GM12875 (cell line): ENCODE data around the gene DAB1.

ENCODE experiments used
- H3K4me3 ChIP-seq: one replicate; pipeline ENCODE4 v1.5.1; 2011; ENCODE audit warnings: low read depth, low read length, control low read depth
- TF ChIP-seq, protein P1 (sequence below): IDR thresholded peaks from 2 replicates; pipeline ENCODE4 v1.5.1; 2011; ENCODE audit warnings: low read depth, mild to moderate bottlenecking, control low read depth, inconsistent platforms, low read length, moderate library complexity, borderline replicate concordance; ENCODE audit not compliant: insufficient read depth

Gene DAB1

DNA sequence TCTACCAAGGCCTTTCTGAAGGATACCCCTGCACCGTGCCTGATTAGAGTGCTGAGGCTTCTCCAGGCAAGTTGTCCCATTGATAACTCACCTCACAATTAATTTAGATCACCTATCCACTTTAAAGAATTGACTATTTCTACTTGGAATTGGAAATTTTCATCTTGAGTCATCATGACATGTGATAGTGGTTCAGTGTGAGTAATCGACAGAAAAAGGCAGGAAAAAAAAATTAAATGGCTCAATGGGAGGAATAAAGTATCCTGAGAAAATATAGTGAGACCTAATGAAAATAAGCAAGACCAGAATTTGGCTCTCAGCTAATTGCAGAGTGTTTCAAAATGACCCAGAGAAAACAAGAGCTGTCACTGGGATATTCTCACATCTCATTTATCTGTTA, 235.7 kb downstream of the DAB1 start:
- TF ChIP-seq, protein P1, sequence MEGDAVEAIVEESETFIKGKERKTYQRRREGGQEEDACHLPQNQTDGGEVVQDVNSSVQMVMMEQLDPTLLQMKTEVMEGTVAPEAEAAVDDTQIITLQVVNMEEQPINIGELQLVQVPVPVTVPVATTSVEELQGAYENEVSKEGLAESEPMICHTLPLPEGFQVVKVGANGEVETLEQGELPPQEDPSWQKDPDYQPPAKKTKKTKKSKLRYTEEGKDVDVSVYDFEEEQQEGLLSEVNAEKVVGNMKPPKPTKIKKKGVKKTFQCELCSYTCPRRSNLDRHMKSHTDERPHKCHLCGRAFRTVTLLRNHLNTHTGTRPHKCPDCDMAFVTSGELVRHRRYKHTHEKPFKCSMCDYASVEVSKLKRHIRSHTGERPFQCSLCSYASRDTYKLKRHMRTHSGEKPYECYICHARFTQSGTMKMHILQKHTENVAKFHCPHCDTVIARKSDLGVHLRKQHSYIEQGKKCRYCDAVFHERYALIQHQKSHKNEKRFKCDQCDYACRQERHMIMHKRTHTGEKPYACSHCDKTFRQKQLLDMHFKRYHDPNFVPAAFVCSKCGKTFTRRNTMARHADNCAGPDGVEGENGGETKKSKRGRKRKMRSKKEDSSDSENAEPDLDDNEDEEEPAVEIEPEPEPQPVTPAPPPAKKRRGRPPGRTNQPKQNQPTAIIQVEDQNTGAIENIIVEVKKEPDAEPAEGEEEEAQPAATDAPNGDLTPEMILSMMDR = no peak
- H3K4me3 ChIP-seq = no peak overlapping the region

DNA sequence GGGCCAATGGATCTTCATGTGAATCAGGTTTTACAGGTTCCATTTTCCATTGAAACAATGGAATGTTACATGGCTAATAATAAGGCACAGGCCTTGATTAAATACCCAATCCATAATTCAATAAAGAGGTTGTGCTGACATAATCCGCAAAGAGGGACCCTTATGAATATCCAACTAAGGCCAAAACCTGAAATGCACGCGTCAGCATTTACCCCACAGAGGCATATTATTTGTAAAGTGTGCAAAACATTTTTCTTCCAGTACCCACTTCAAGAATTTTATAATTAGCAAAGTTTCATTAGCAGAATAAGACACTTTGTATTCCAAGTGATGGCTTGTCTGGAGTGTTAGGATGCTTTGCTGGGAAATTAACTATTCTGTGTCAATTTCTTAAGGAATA, 237.4 kb downstream of the DAB1 start:
- H3K4me3 ChIP-seq = no peak overlapping the region
- TF ChIP-seq, protein P1 = no peak

DNA sequence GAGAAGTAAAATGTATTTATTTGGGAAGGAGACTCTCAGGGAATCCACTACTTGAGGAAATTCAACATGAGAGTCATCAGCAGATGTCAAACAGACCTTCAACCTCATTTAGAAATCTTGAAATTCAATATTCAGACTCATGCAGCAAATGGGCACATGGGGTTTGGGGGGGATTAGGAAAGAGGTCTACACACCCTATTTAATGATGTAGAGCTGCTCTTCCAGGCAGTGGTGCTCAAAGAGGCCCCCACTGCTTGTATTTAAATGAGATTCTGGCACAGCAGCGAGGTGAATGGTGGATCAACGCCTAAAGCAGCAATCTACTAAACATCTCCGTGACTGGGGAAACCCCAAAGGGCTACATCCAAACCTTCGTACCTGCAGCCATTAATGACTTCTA, 244.9 kb downstream of the DAB1 start:
- no peak overlapping the region for H3K4me3 ChIP-seq
- TF ChIP-seq, protein P1 = no peak

DNA sequence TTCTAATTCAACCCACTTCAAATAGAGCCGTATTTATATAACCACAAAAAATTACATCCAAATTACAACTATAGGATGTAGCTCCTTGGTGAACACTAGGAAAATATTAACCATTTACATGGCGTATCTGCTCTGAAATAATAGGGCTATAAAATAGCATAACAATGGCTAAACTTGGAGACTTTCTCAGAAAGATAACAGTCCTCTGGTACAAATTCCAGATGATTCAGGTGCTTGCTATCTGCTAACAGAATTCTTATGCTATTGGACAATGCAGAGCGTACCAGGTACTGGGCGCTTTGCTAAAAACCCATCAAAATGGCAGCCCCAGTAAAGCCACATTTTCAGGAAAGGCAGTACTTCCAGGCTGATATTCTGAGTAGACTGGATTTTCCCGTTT, 248.4 kb downstream of the DAB1 start:
- TF ChIP-seq, protein P1 = no peak
- no peak overlapping the region for H3K4me3 ChIP-seq

DNA sequence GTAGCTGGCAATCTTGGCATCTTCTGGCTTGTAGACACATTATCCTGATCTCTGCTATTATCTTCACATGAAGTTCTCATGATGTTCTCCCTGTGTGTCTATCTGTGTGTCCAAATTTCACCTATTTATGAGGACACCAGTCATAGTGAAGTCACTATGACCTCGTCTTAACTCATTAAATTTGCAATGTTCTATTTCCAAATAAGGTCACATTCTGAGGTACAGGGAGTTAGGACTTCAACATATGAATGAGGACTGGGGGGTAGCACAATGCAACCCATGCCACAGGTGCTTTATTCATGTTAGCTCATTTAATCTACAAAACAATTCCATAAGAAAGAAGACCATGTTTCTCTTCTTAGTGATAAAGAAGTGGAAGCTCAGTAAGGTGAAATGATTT, 251.8 kb downstream of the DAB1 start:
- H3K4me3 ChIP-seq = no peak overlapping the region
- TF ChIP-seq, protein P1 = no peak

DNA sequence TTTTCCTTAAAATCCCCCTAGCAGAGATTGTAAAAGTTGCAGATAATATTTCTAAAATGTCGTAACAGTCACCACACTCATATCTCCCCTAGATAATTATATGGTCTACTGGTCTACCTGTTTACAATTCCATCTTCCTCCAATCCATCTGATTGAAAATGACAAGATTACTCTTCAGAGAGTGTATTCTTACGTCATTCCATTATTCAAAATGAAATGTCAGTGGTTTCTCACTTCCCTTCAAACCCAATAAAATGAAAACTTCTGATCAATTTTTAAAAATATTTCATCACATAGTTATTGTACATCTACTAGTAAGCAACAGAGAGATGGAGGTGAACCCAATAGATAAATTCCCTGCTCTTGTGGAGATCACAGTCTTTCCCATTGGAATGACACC, 255.9 kb downstream of the DAB1 start:
- no peak overlapping the region for H3K4me3 ChIP-seq
- TF ChIP-seq, protein P1 = no peak

DNA sequence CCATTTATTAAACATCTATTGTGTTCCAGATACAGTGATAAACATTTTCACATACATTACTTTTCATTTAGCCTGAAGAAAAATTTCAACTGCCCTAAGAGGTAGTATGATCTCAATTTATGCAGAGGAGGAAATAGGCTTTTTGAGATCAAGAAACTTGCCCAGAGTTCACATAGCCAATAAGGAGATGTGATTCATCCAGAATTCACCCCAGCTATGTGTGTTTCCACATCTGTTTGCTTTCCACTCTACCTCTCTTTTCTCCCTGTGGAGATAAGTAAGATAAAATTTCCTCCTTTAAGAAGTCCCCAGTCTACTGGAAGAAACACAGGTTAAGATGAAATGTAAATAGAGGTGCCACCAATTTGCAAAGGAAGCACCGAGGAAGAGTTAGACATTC, 258.3 kb downstream of the DAB1 start:
- H3K4me3 ChIP-seq = no peak overlapping the region
- TF ChIP-seq, protein P1 = no peak
